ENCODE results near the gene SPHK2.

- TF ChIP-seq CTCF (conservative IDR thresholded peaks at IDR 0.05; ENCODE audit: low read depth, low read length): no peak
- TF ChIP-seq EZH2 (IDR thresholded peaks at IDR 0.05; ENCODE audit: borderline replicate concordance, low read depth, low read length, poor library complexity, severe bottlenecking): no peak
Measured at GRCh38 chr19:48651683-48652048, 32.4 kb downstream of the SPHK2 start.
